Thyroid gland (tissue), 4 donors: Measurements from ENCODE around the gene PEDS1. TPM values are rescaled to one million over a fixed set of nuclear protein-coding genes. Genes with fewer than 3 reads are reported as not detected.

Source experiments
- DNase-seq, 2 donors: peaks; one replicate each; pipeline ENCODE4 v3.0.0-alpha.2; 2019
- H3K27ac ChIP-seq, 3 donors: fragments of 200-600 bp; sonication (generic); 1 replicate in 2 of 3; 2 replicates in 1 of 3; pipeline ENCODE4 v1.5.1; 2016 to 2019; ENCODE audit warnings: mild to moderate bottlenecking in 1 of 3, moderate library complexity in 1 of 3
- H3K27me3 ChIP-seq: fragments of 200-600 bp; sonication (generic); one replicate; pipeline ENCODE4 v1.5.1; 2019
- H3K36me3 ChIP-seq, 2 donors: fragments of 200-600 bp; sonication (generic); one replicate each; pipeline ENCODE4 v1.5.1; 2016 to 2019
- H3K4me1 ChIP-seq, 2 donors: fragments of 200-600 bp; sonication (generic); one replicate each; pipeline ENCODE4 v1.5.1; 2017 to 2019
- H3K4me3 ChIP-seq, 3 donors: fragments of 200-600 bp; sonication (generic); replicated peaks in 1 of 3; 1 replicate in 2 of 3; 2 replicates in 1 of 3; pipeline ENCODE4 v1.5.1; 2016; ENCODE audit warnings: mild to moderate bottlenecking in 1 of 3
- H3K9me3 ChIP-seq: fragments of 200-600 bp; sonication (generic); one replicate; pipeline ENCODE4 v1.5.1; 2017
- CTCF ChIP-seq, 6 experiments: fragments of 200-600 bp in 3 of 6; fragments of 450-650 bp in 3 of 6; sonication (generic) in 3 of 6; IDR thresholded peaks; one replicate each; pipeline ENCODE4 v1.5.1; 2016 to 2019; ENCODE audit warnings: antibody characterized with exemption in 6 of 6, mild to moderate bottlenecking in 2 of 6, inconsistent platforms in 1 of 6, moderate library complexity in 1 of 6
- POLR2A ChIP-seq, 2 donors: fragments of 450-650 bp; IDR thresholded peaks; one replicate each; pipeline ENCODE4 v1.6.1; 2017; ENCODE audit warnings: antibody characterized with exemption in 2 of 2, mild to moderate bottlenecking in 2 of 2, moderate library complexity in 1 of 2
- WGBS, 2 donors: methylation state at CpG; one replicate each; pipeline ENCODE4 v1.1.5; 2017; 5-methylcytosine and 5-hydroxymethylcytosine counted together
- intact Hi-C: fragments of 100-400 bp; cut with DNase I; formaldehyde crosslinking; loops from one replicate; pipeline ENCODE4 v1.15.1; 2023
- total RNA-seq, 4 donors: library from RNA; depleted of rRNA; stranded (reverse); fragments of >200 nt; gene quantifications; one replicate each; pipeline ENCODE4 v1.2.3, GENCODE V29; 2016

The PEDS1 gene
- total RNA-seq, 4 donors from 2014 or later: 15.8 to 22.7 (median 19.7) TPM

GRCh38 chr20:50133474-50134217, 19.9 kb downstream of the PEDS1 start:
- H3K36me3 ChIP-seq: peaks cover 9 to 11% of the 10 kb centered on the region in 2 donors
- intact Hi-C loops: no loop called here
- WGBS, 2 donors: 88 to 91% methylated on average over 9 of the region's 9 CpGs

DNA sequence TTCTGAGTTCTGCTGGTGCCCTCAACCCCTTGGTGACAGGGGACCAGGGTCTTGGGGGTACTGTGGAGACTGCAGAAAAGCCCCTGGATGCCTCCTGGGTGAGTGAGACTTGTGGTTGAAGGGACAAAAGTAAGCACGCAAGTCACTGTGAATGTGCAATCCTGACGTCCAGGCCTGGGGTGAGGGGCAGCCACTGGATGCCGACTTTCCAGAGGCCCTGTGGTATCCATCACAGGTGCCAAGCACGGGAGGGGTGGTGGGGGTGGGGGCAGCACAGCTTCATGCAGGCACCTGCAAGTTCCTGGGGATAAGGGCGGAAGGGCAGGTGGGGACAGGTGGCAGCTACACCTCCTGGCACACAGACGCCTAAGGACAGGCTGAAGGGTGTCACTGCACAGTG, 20.5 kb downstream of the PEDS1 start:
- intact Hi-C loops: no loop called here
- peaks cover 15 to 17% of the 10 kb centered on the region in 2 donors for H3K36me3 ChIP-seq
- 97 to 100% methylated on average over 3 to 6 of the region's 6 CpGs for WGBS, 2 donors

More at GRCh38 chr20:50133474-50134217, 19.9 kb downstream of the PEDS1 start:
- no peak overlapping the region for H3K4me3 ChIP-seq
- no peak for DNase-seq
- peaks cover 12 to 19% of the 10 kb centered on the region in 2 donors for H3K4me1 ChIP-seq
- H3K9me3 ChIP-seq: no peaks in the 10 kb centered on the region
- no peaks in the 10 kb centered on the region for H3K27me3 ChIP-seq
- no peak overlapping the region for H3K27ac ChIP-seq
- TF ChIP-seq POLR2A (IDR thresholded peaks at IDR 0.05) (no peak), CTCF (IDR thresholded peaks at IDR 0.05) (no peak)

GRCh38 chr20:50130995-50131394, 22.5 kb downstream of the PEDS1 start:
- Histone ChIP-seq H3K36me3 (peaks cover 23 to 24% of the 10 kb centered on the region in 2 donors), H3K9me3 (no peaks in the 10 kb centered on the region), H3K27me3 (no peaks in the 10 kb centered on the region), H3K27ac (peak overlapping the region in 1 of 3 donors; percentile 15), H3K4me3 (no peak overlapping the region), H3K4me1 (no peaks in the 10 kb centered on the region)
- DNase-seq: peak in 1 of 2 donors; percentile 42
- TF ChIP-seq POLR2A (IDR thresholded peaks at IDR 0.05) (no peak), CTCF (IDR thresholded peaks at IDR 0.05) (no peak)
- intact Hi-C loops: no loop called here
- WGBS, 2 donors: 84 to 86% methylated on average over 4 of the region's 4 CpGs

More for the DNA sequence above, 20.5 kb downstream of the PEDS1 start:
- no peak overlapping the region for H3K4me3 ChIP-seq
- no peak overlapping the region for H3K27ac ChIP-seq
- peaks cover 6 to 12% of the 10 kb centered on the region in 2 donors for H3K4me1 ChIP-seq
- no peaks in the 10 kb centered on the region for H3K27me3 ChIP-seq
- no peak for DNase-seq
- H3K9me3 ChIP-seq: no peaks in the 10 kb centered on the region
- TF ChIP-seq CTCF (IDR thresholded peaks at IDR 0.05): no peak
- no peak for TF ChIP-seq POLR2A (IDR thresholded peaks at IDR 0.05)

- Histone ChIP-seq H3K4me3 (no peak overlapping the region), H3K36me3 (peaks cover 23 to 24% of the 10 kb centered on the region in 2 donors), H3K4me1 (no peaks in the 10 kb centered on the region), H3K9me3 (no peaks in the 10 kb centered on the region), H3K27ac (peak overlapping the region in 1 of 3 donors; percentile 15), H3K27me3 (no peaks in the 10 kb centered on the region)
- DNase-seq: no peak
- WGBS, 2 donors: 96 to 98% methylated on average over 1 of the region's 1 CpG
- TF ChIP-seq CTCF (IDR thresholded peaks at IDR 0.05) (no peak), POLR2A (IDR thresholded peaks at IDR 0.05) (no peak)
- intact Hi-C loops: no loop called here
Measured at GRCh38 chr20:50130356-50130723, 23.2 kb downstream of the PEDS1 start.

GRCh38 chr20:50129662-50130355, 23.7 kb downstream of the PEDS1 start:
- no peak for TF ChIP-seq POLR2A (IDR thresholded peaks at IDR 0.05)
- TF ChIP-seq CTCF (IDR thresholded peaks at IDR 0.05): no peak
- Histone ChIP-seq H3K4me1 (no peaks in the 10 kb centered on the region), H3K9me3 (no peaks in the 10 kb centered on the region), H3K27ac (no peak overlapping the region), H3K36me3 (peaks cover 25 to 27% of the 10 kb centered on the region in 2 donors), H3K4me3 (no peak overlapping the region), H3K27me3 (no peaks in the 10 kb centered on the region)
- 94 to 97% methylated on average over 10 to 13 of the region's 13 CpGs for WGBS, 2 donors
- no peak for DNase-seq
- intact Hi-C loops: no loop called here
